NK-92 (cell line): ENCODE measurements around the gene CCT6A.
"Not testable (repeated sequence)": the region's sequence is repeated elsewhere in the genome, so short reads cannot be mapped to it uniquely, and the experiment has no call there.

Experiments used
- DNase-seq: peaks from one replicate; lab custom pipeline; 2025; ENCODE audit not compliant: unreplicated experiment; lab: John Stamatoyannopoulos, UW

CCT6A gene

DNA sequence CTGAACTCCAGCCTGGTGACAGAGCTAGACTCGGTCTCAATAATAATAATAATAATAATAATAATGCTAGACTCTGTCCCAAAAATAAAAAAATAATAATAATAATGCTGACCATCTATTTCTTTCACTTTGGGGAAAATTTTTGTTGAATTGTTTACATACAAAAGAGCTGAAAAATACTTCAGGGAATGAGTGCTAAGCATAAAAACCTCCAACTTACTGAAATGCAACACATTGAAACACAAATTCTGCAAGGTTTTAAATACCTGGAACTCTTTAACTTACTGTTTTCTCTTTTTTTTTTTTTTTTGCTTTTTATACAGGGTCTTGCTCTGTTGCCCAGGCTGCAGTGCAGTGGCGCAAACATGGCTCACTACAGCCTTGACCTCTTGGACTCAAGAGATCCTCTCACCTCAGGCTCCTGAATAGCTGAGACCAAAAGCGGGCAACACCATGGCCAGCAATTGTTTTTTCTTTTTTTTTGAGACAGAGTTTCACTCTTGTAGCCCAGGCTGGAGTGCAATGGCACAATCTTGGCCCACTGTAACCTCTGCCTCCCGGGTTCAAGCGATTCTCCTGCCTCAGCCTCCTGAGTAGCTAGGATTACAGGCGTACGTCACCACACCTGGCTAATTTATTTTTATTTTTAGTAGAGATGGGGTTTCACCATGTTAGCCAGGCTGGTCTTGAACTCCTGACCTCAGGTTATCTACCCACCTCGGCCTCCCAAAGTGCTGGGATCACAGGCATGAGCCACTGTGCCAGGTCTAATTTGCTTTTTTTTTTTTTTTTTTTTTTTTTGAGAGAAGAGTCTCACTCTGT lies 46.8 kb downstream of the CCT6A start:
- DNase-seq, result not testable (repeated sequence)

DNA sequence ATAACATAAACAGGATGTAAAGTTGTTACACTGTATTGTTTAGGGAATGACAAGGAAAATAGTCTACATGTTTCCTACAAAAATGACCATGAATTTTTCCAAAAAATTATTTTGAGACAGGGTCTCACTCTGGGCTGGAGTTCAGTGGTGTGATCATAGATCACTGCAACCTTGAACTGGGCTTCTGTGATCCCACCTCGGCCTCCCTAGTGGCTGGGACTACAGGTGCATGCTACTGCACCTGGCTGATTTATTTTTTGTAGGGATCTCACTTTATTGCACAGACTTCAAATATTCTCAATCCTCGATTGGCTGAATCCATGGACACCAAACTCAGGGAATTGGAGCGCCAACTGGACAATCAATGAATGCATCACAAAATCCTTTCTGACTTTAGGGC lies 48.1 kb downstream of the CCT6A start:
- no peak for DNase-seq

DNA sequence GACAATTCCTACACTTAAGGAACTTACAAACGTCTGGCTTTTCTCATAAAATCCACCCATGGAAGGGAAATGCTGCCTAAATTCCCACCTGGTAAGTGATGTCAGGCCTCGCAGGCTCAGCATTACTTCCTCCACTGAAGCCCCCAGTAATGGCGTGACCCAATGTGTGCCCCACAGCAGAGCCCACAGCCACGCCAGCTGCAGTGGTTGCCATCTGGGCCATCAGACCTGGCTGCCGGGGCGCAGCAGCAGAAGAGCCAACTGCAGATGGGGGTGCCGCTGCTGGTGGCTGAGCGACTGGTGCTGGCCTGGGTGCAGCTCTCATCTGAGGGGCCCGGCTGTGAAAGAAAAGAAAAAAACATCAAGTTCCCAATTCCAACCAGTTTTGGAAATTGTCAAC lies 52.6 kb downstream of the CCT6A start:
- not testable (repeated sequence) for DNase-seq

DNA sequence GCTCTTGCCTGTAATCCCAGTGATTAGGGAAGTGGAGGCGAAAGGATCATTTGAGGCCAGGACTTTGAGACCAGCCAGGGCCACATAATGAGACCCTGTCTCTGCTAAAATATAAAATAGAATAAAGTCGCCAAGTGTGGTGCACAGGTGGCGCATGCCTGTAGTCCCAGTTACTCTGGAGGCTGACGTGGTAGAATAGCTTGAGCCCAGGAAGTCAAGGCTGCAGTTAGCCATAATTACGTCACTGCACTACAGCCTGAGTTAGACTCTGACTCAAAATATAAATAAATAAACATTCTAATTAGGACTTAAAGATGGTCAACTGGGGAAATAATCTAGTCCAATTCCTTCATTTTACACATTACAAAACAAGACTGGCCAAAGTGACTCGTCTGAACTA lies 53.9 kb downstream of the CCT6A start:
- no peak for DNase-seq

DNA sequence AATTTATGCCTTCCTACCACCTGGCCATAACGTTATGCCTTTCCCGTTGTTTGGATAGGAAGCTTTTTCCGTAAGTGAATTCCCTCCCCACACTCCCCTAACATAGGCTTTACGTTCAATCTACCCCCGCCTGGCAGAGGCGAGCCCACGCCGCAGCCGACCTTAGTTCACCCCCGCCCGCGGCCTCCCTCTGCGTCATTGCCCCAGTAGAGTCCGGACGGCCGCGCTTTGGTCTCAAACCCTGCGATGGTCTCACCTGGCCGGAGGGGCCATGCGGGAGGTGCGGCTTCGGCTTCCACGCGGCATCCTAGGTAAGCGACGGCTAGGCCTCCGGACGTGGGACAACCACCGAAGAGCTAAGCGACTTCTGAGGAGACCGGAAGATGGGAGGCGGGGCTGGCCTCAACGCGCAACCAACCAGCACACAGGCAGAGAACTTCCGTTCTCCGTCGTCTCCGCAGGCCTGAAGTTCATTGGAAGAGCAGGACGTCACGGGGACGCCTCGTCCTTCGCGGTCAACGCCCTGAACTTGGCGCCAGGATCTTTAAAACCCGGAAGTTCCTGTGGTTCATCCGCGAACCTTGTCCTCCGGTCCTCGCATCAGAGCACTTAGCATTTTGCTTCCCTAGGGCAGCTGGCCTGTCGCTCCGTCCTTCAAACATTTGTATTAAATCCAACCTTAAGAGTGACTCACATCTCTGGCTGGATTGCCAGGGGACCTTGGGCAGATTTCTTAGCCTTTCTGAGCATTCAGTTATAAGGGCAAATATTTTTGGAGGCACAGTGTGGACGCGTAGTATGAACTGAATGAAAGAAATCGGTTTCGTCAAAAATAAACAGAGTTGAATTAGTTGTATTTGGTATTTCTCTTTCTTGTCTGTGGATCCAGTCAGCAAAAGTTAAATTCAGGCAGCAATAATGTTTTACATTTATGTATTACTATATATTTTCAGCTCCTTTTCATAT lies 54.8 kb downstream of the CCT6A start, which contains the start of gene CHCHD2:
TSS of gene CHCHD2 (minus strand) at position 369 of the 966 bp plus-strand sequence. CDS start at position 306, 63 bp downstream.
- peak; percentile 61 for DNase-seq

DNA sequence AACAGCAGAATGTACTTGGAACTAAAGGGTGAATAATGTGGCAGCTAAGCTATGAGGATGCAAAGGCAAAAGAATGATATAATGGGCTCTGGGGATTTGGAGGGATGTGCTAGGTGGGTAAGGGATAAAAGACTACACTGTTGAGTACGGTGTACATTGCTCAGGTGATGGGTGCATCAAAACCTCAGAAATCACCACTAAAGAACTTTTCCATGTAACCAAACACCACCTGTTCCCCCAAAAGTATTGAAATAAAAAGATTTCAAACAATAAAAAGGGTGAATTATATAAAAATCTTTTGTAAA lies 56.3 kb downstream of the CCT6A start:
- no peak for DNase-seq

DNA sequence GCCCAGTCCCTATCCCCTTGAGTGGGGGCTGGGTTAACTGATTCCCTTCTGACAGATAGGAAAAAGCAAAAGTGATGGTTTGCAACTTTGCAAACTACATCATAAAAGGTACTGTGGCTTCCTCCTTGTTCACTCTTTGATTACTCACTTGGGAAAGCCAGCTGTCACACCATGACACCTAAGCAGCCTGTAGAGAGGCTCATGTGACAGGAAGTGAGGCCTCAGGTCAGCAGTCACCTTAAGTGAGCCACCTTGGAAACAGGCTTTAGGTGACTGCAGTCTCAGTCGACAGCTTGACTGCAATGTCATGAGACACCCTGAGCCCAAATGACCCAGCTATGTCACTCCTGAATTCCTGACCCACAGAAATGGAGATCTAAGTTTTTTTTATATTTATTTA lies 59.0 kb downstream of the CCT6A start:
- DNase-seq, result no peak

DNA sequence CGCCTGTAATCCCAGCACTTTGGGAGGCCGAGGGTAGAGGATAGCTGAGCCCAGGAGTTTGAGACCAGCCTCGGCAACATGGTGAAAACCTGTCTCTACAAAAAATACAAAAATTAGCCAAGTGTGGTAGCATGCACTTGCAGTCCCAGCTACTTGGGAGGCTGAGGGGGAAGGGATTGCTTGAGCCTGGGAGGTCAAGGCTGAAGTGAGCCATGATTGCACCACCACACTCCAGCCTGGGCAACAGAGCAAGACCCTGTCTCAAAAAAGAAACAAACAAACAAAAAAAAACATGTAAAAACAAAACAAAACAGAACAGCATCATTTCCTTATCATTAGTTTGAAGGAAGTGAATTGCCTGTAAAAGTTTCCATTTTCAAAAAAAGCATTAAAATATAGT lies 60.7 kb downstream of the CCT6A start:
- not testable (repeated sequence) for DNase-seq
